RKO (cell line): ENCODE measurements around the gene CYP24A1.

Source experiments
- DNase-seq: peaks from one replicate; pipeline ENCODE4 v3.0.0-alpha.2; 2016; ENCODE audit warnings: low spot score

CYP24A1 gene

DNA sequence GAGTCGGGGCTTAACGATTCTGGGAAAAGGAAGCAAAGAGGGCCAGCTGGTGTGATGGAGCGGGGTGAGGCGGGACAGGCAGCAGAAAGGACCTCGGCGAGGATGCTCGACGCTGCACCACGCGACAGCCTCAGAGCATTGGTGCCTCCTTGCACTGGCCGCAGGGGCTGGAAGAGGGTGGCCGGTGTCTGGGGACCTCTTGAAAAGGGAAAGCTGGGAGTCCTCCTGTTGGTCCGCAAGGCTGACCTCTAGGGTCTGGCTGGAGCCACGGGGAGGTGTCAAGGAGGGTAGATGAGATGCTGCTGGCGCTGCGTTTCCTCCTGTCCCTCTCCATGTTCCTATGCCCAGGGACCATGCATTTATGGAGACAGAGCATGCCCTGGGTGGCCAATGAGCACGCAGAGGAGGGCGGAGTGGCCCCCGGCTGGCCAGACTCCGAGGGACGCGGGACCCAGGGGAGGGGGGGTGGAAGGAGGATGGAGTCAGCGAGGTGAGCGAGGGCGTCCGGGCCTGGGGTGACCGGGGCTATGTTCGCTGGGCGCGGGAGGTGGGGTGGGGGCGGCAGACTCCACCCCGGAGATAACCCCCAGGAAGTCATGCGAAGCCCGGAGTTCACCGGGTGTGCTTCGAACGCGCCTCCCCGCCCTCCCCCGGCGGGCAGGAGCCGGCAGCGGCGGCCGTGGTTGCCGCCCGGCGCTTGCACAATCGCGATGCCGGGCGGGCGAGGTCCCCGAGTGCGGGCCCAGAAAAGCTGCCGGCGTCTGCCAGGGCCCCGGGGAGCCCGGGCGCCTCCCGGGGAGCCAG, at the start of gene CYP24A1:
TSS of gene CYP24A1 (minus strand) at position 334 of the 804 bp plus-strand sequence. CDS start 407 bp downstream, outside the sequence.
- DNase-seq = no peak

- DNase-seq = no peak
These were observed 49.5 kb upstream of the CYP24A1 start for GRCh38 chr20:54223285-54223684.

DNA sequence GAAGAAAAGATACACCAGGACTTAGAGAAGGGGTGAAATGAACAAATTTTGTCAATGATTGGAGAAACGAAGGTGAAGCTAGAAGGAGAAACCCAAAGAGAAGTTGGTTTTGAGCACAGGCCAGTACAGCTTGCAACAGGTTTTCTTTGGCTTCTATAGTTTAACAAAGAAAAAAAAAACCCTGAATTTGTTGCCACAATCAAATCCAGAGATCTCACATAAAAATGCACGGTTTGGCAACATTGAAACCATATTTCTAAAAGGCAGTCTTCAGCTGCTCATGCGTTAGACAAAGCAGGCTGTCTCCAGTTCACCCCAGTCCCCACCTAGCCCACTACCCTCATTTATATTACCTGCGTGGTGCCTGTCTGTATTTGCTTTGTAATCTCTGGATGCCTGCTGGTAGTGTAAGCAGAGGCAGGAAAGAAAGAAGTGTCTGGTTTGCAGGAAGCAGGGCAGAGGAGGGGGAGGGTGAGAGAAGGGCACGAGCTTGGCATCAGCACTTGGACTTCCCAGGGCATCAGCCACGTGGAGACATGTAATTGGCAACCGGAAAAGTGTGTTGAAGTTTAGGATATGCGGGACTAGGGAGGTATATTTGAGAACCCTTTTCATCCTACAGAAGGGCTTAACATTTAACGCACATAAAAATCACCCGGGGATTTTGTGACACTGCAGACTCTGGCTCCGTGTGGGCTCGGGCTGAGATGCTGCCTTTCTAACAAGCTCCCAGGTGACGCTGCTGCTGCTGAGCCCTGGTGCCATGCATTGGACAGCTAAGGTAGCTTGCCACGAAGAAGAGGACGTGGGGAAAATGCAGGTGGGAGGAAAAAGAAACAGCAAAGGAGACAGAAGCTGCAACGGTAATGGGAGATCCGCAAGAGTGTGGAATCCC, 48.5 kb upstream of the CYP24A1 start:
- no peak for DNase-seq

DNA sequence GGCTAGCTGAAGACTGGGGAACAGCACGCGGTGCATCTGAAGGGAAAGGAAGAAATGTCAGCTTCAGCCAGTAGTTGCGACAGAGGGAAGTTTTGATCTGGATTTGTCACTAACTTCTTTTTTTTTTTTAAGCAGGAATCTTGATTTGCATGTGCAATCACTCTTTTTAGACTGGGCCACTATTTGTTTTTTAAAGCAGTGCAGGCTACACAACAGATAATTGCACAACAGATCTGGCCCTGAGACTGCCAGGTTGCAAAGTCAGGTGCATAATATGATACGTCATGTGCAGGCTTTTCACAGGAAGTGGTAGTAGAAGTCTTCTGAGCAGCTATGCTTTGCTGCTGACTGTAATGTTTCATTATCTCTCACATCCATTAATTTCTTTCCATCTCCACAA, 47.6 kb upstream of the CYP24A1 start:
- no peak for DNase-seq

DNA sequence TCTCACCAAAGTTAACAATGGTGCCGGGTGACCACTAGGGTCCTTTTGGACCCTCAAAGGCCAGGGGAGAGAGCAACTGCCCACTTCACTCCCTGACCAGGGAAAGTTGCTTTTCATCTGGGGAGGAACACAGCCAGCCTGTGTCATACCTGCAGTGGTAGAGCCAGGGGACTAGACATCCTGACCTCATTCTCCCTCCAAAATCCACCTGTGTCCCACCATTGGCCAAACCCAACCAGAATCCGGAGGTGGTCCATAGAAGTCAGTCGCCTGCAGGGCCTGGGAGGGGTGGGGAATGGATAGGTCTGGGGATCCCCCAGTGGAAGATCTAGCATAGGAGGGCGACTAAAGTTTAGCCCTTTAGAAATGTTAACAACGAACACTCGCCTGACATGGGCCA, 46.9 kb upstream of the CYP24A1 start:
- DNase-seq = no peak

DNA sequence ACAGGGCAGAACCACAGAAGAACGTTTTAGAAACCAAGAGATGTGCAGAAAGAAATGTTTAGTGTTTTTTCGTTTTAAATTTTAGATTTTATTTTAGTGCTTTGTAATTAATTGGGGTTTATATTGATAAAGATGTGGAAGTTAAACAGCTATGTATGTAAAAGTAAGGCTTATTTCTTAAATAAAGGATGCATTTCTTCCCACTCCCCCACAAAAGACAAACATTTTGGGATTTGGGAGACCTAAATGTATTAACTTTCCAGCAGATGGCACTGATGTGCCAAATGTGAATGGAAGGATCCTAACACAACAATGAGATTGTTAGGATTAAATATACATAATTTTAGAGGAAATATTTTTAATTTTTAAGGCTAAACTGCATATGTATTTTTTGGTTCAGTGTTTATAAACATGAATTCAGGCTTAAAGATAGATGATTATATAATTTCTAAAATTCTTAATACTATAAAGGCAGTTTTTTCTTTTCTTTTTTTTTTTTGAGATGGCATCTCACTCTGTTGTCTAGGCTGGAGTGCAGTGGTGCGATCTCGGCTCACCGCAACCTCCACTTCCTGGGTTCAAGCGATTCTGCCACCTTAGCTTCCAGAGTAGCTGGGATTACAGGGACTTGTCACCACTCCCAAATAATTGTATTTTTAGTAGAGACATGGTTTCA, 46.1 kb upstream of the CYP24A1 start:
- peak; percentile 61 for DNase-seq

DNA sequence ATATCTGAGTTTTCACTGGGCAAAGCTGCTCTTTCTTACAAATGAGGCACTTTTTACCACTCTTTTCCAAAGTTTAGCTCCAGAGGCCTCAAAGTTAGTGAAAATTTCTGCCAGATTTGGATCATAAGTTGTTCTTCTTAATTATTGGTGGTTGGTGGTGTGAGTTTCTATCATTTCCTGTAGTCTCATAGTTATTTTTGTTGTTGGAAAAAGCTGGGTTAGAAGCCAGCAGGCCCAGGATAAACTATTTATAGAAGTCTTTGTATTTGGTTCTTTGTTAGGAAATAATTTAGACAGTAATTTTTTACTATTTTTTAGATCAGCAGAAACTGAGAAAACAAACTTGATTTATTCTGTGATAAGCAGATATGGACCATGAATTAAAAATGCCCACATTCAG, 44.7 kb upstream of the CYP24A1 start:
- DNase-seq = no peak

DNA sequence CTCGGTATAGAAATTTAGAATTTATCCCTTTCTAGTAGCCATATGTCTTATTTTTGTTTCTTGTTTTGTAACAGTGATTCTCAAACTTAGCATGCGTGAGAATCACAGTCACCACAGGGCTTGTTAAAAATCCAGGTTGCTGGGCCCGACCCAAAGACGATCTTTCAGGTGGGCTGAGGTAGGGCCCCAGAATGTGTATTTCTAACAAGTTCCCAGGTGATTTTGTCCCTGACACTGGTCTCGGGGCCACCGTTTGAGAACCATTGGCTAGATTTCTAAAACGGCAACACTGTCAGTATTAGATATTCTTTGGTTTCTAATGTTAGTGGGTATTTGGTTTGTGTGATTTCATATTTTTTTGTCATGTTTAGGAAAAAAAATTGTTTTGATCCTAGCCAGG, 44.0 kb upstream of the CYP24A1 start:
- no peak for DNase-seq

DNA sequence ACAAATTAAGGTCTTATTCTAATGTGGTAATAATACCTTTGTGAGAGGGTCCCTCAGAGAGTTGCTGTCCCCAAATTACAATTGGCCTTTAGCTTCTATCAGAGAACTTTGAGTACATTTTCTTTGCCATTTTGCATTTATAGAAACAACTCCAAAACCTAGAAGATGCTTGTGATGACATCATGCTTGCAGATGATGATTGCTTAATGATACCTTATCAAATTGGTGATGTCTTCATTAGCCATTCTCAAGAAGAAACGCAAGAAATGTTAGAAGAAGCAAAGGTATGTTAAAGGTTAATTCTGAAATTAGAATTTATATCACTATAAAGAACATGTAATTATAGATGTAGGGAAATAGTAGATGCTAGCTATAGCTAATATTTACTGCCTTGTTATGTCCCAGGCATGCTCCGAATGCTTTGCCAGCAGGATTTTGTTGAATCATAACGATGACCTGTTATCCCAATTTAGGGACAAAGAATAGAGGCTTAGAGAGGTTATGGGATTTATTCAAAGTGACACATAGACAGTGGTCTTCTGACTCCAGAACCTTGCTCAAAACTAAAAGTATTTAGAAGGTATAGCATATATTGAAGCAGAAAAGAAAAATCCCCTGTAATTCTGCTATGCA, 41.5 kb upstream of the CYP24A1 start:
- no peak for DNase-seq

DNA sequence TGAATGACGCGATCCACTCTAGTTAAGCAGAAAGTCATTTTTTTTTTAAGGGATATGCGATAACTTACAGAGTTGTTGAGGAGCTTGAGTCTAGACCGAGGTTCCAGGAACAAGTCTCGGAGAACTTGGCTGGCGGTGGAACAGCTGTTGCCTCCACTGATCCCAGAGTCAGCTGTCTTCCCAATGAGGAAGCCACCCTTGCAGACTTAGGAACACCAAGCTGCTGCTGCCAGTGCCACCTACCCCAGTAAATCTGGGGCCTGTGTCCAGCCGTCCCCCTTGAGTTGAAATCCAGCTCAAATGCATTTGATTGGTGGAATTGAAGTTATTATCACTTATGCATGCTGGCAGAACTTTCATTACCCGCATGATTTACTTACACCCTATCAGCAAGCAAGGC, 40.8 kb upstream of the CYP24A1 start:
- DNase-seq = no peak

DNA sequence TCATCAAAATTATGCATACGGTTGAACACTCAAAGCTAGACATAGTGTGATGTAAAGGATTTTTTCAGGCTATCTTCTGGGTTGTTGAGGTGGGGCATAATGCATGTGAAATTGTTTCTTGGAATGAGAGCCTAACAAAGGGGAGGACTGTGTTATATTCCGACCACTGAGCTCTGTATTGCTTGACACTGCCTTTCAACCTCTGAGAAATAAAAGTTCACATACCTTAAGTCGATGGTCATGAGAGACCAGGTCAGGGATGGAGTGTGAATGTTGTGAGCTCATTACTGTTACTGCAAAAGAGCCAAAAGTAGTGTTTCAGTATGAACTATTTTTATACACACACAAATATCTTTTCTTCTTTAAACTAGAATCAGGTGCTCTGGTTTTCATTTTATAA, 39.1 kb upstream of the CYP24A1 start:
- no peak for DNase-seq

DNA sequence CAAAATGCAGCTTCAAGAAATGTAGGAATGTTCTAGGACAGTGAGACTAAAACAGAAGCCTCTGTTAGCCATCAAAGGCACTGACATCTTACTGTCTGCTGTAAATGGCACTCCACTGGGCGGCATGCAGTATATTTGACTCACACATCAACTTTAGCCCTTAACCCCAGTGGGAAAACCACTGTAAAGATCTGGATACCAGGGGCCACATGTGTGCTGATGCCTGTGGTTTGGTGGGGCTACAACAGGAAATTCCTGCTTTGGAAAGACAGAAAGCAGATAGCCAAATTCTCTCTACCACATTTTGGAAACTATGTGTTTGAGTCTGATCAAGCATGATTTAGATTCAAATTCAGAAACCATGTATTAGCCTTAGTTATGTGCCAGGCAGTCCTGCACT, 38.4 kb upstream of the CYP24A1 start:
- no peak for DNase-seq

DNA sequence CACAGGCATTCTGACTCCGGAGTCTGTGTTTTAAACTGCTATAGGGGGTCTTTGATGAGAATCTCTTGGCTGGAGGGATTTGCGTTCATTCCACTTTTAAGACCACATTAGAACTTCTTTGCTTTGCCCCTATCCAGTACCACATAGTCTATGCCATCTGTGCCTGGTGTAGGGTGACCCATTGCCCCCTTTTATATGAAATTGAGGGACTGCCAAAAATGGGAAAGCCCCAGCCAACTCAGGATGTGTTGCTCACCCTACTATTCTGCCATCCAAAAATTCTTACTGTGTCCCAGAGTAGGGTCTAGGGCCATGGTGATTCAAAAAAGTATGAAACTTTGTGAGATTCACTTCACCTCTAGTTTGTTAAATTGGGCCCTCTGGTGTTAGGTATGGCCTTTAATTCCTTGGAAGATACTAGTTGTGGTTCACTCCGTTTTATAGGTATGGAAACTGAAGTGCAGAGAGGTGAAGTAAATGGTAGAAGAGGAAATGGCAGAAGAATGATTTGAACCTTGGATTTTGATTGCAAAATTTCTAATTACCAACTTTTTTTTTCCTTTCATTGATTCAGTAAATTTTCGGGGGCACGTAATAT, 35.5 kb upstream of the CYP24A1 start:
- peak; percentile 17 for DNase-seq

DNA sequence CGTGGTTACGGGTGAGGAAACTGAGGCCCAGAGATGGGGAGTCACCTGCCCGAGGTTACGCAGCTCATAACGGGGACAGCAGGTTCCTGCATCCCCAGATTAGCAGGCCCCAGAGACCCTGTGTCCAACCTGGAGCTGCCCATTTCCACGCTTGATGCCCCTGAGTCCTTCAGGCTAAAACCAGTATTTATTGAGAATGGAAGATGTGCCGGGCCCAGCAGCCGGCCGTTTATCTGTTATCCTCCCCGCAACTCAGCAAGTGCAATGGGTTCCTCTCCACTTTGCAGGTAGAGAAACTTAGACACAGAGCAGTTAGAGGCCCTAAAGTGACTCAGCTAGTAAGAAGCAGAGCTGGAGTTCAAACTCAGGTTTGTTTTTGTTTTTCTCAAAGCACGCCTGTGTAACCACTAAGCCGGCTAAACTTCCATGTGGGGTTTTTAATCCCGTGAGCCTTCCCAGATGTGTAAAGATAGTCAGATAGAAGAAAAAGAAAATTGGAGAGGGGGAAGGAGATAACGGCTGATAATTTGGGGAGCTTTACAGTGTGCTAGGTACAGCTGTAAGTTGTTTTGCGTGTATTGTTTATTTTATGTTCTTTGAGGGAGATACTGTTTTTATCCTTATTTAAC, 34.9 kb upstream of the CYP24A1 start:
- peak; percentile 71 for DNase-seq

GRCh38 chr20:54207743-54208547, 34.2 kb upstream of the CYP24A1 start, which contains the start of gene PFDN4:
Gene PFDN4 (plus strand): TSS chr20:54208087. CDS start chr20:54208101, 14 bp downstream.
- DNase-seq = peak; percentile 88

GRCh38 chr20:54207053-54207742, 33.4 kb upstream of the CYP24A1 start:
- DNase-seq = no peak

- no peak for DNase-seq
These were observed 31.7 kb upstream of the CYP24A1 start for GRCh38 chr20:54205450-54205849.

DNA sequence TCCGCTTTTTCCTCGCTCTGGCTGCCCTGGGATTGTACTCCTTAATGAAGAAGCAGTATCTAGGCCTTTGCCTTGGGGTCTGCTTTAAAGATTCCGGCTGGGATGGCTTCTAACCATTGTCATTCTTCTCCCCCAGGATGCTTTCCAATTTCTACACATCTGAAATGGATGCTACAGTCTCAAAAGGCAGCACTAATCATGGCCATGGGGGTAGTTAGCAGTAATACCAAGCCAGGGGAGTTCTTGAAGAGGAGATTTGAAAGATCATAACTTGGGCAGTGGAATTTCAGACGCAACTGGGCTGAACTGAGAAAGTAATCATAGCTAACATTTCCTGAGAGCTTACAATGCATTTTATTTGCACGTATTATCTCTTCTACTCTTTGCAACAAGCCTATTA, 30.7 kb upstream of the CYP24A1 start:
- no peak for DNase-seq

GRCh38 chr20:54204063-54204462, 30.3 kb upstream of the CYP24A1 start:
- no peak for DNase-seq

GRCh38 chr20:54203281-54203680, 29.5 kb upstream of the CYP24A1 start:
- DNase-seq = no peak
